SK-N-MC (cell line): ENCODE measurements around the gene CTU1.

ENCODE experiments used
- DNase-seq: peaks from one replicate; pipeline ENCODE4 v3.0.0-alpha.2; 2011; ENCODE audit warnings: low read depth, low spot score
- H3K27ac ChIP-seq: fragments of 200-600 bp; sonication (generic); 2 replicates; pipeline ENCODE4 v1.5.1; 2016; ENCODE audit warnings: mixed run types
- H3K36me3 ChIP-seq: fragments of 200-600 bp; sonication (generic); 2 replicates; pipeline ENCODE4 v1.6.1; 2017; ENCODE audit warnings: antibody characterized with exemption, low read length, mixed read lengths; ENCODE audit not compliant: insufficient read depth
- H3K4me3 ChIP-seq: fragments of 200-600 bp; sonication (generic); 2 replicates; pipeline ENCODE4 v1.5.1; 2016
- H3K9ac ChIP-seq: fragments of 200-600 bp; sonication (generic); 2 replicates; pipeline ENCODE4 v1.8.0; 2017; ENCODE audit warnings: mixed run types, mixed read lengths; ENCODE audit not compliant: insufficient read length
- H3K9me3 ChIP-seq: fragments of 200-600 bp; sonication (generic); 2 replicates; pipeline ENCODE4 v1.6.1; 2017; ENCODE audit warnings: low read depth, mild to moderate bottlenecking, antibody characterized with exemption, low read length, moderate library complexity, mixed read lengths
- EZH2 ChIP-seq: fragments of 200-600 bp; sonication (generic); IDR thresholded peaks from one replicate; pipeline ENCODE4 v1.6.1; 2017; ENCODE audit warnings: antibody characterized with exemption
- FOXP2 ChIP-seq: optimal IDR thresholded peaks from 2 replicates; pipeline ENCODE3; 2011; ENCODE audit warnings: mild to moderate bottlenecking, moderate library complexity; ENCODE audit not compliant: insufficient read depth; ENCODE audit errors: extremely low read length, control extremely low read depth
- POLR2AphosphoS5 ChIP-seq: IDR thresholded peaks from 2 replicates; pipeline ENCODE4 v1.6.1; 2012; ENCODE audit warnings: mild to moderate bottlenecking, low read depth, low read length, borderline replicate concordance

Gene CTU1

DNA sequence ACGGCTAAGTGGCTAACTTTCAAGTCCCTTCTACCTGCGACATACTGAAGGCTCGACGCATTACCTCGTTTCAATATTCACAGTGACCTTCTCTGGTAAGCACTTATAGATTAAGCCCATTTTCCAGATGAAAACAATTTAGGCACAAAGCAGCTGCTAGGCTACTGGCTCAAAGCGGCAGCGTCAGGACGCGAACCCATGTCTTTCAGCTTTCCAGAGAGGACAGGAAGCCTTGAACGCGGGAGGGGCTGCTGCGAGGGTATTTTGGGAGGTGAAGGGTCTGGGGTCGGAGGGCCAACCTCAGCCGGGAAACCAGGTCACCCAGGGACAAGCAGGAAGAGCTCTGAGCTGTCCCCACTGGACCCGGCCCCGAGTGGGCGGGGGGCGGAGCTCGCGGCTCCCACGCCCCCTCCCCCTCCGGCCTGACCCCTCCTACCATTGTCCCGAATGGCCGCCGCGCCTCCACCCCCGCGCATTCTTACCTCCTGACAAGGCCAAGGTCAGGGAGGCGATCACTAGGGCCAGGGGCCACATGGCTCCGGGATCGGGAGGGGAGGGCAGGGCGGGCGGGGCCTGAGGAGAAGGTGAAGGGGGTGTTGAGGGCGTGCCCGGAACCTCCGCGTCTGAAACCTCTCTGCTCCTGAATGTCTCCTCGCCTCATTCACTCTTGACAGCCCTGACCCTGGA is 43.5 kb downstream of the CTU1 start, which contains the start of gene KLK13:
Gene KLK13 (minus strand): TSS at position 559 of the 687 bp plus-strand sequence. CDS start 25 bp downstream, at position 534.
- no peak within 1 kb of the TSS for H3K4me3 ChIP-seq
- TF ChIP-seq POLR2AphosphoS5, result no peak
- no peak for TF ChIP-seq EZH2
- TF ChIP-seq FOXP2, result no peak
- DNase-seq, result no peak
- H3K36me3 ChIP-seq, result no peaks in the 10 kb centered on the region
- no peak within 1 kb of the TSS for H3K27ac ChIP-seq
- H3K9me3 ChIP-seq, result no peaks in the 10 kb centered on the region
- H3K9ac ChIP-seq, result no peak within 1 kb of the TSS

DNA sequence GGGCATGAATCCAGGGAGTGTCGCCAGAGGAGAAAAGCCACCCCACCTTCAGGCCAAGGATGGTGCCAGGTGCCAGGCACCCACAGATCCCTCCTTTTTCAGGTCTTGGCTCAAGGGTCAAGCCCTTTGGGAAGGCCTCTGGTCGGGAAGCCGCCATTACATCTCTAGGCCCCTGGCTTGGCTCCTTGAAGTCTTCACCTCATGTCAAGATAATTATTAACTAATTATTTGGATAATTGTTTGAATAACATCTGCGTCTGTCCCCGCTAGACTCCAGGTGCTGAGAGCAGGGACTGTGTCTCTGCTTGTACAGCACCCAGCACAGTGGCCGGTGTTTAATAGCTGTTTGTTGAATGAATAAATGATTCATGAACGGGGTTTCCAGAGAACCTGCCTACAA is 44.5 kb downstream of the CTU1 start:
- TF ChIP-seq FOXP2 (no peak), EZH2 (no peak), POLR2AphosphoS5 (no peak)
- H3K36me3 ChIP-seq, result no peaks in the 10 kb centered on the region
- no peak overlapping the region for H3K27ac ChIP-seq
- no peak overlapping the region for H3K9ac ChIP-seq
- H3K9me3 ChIP-seq, result no peaks in the 10 kb centered on the region
- no peak overlapping the region for H3K4me3 ChIP-seq
- DNase-seq, result no peak

- Histone ChIP-seq H3K27ac (no peak overlapping the region), H3K9me3 (no peaks in the 10 kb centered on the region), H3K4me3 (no peak overlapping the region), H3K9ac (no peak overlapping the region), H3K36me3 (no peaks in the 10 kb centered on the region)
- no peak for TF ChIP-seq POLR2AphosphoS5
- no peak for TF ChIP-seq FOXP2
- TF ChIP-seq EZH2, result no peak
- no peak for DNase-seq
Measured at GRCh38 chr19:51060973-51061372, 47.2 kb downstream of the CTU1 start.

- no peak for DNase-seq
Measured at GRCh38 chr19:51060336-51060735, 47.9 kb downstream of the CTU1 start.

DNA sequence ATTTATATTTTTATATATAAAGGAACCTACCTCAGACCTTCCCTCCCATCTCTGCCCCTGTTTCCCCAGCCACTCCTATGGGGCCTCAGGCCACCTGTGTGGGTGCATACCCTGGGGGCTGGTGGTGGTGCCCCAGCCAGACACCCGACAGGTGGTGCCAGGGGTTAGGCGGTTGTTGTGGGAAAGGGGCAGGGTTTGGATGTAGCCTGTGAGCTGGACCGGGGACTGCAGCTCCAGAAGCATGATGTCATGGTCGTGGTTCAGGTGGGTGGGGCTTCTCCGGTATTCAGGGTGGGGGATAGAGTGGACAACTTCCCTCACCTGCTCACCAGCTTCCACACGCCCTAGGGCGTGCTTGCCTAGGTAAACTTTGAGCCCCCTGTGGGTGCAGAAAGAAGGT is 48.5 kb downstream of the CTU1 start:
- TF ChIP-seq FOXP2, result no peak
- no peak for TF ChIP-seq POLR2AphosphoS5
- no peak for TF ChIP-seq EZH2
- no peak overlapping the region for H3K9ac ChIP-seq
- H3K4me3 ChIP-seq, result no peak overlapping the region

More at GRCh38 chr19:51060336-51060735, 47.9 kb downstream of the CTU1 start:
- Histone ChIP-seq H3K27ac (no peak overlapping the region), H3K9me3 (no peaks in the 10 kb centered on the region), H3K36me3 (no peaks in the 10 kb centered on the region), H3K9ac (no peak overlapping the region), H3K4me3 (no peak overlapping the region)
- TF ChIP-seq FOXP2, result no peak
- TF ChIP-seq POLR2AphosphoS5, result no peak
- TF ChIP-seq EZH2, result no peak

GRCh38 chr19:51055866-51056265 is 52.3 kb downstream of the CTU1 start:
- no peaks in the 10 kb centered on the region for H3K36me3 ChIP-seq
- H3K9me3 ChIP-seq, result no peaks in the 10 kb centered on the region
- DNase-seq, result no peak
- no peak overlapping the region for H3K4me3 ChIP-seq
- H3K9ac ChIP-seq, result no peak overlapping the region
- no peak for TF ChIP-seq FOXP2
- TF ChIP-seq POLR2AphosphoS5, result no peak
- TF ChIP-seq EZH2, result no peak
- H3K27ac ChIP-seq, result no peak overlapping the region

More for the DNA sequence above, 48.5 kb downstream of the CTU1 start:
- no peak overlapping the region for H3K27ac ChIP-seq
- no peak for DNase-seq
- H3K9me3 ChIP-seq, result no peaks in the 10 kb centered on the region
- no peaks in the 10 kb centered on the region for H3K36me3 ChIP-seq
